ENCODE data around the gene KCNC1.

The KCNC1 gene

GRCh38 chr11:17735818-17736578, 1.4 kb downstream of the KCNC1 start:
- in situ Hi-C loops (cut with MboI; ENCODE audit: low sequenced_read_pairs), result loop anchor here (25.0 kb wide), 1 partner anchor 251 kb away; no protein-coding TSS in a partner anchor

DNA sequence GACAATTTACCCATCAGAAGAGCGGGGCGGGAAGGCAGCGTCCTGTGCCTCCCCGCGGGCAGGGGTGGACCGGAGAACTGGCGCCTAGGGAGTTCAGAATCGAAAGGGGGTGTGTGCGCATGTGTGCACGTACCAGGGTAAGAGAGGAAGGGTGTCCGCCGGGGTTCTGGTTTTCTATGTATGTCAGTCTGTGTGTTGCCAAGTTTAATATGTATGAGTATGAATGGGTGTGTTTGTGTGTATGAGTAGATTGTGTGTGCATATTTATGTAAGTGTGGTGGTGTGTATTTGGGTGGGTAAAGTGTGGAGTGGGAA, 2.0 kb downstream of the KCNC1 start:
- in situ Hi-C loops (cut with MboI; ENCODE audit: low sequenced_read_pairs), result loop anchor here (25.0 kb wide), 1 partner anchor 251 kb away; no protein-coding TSS in a partner anchor

DNA sequence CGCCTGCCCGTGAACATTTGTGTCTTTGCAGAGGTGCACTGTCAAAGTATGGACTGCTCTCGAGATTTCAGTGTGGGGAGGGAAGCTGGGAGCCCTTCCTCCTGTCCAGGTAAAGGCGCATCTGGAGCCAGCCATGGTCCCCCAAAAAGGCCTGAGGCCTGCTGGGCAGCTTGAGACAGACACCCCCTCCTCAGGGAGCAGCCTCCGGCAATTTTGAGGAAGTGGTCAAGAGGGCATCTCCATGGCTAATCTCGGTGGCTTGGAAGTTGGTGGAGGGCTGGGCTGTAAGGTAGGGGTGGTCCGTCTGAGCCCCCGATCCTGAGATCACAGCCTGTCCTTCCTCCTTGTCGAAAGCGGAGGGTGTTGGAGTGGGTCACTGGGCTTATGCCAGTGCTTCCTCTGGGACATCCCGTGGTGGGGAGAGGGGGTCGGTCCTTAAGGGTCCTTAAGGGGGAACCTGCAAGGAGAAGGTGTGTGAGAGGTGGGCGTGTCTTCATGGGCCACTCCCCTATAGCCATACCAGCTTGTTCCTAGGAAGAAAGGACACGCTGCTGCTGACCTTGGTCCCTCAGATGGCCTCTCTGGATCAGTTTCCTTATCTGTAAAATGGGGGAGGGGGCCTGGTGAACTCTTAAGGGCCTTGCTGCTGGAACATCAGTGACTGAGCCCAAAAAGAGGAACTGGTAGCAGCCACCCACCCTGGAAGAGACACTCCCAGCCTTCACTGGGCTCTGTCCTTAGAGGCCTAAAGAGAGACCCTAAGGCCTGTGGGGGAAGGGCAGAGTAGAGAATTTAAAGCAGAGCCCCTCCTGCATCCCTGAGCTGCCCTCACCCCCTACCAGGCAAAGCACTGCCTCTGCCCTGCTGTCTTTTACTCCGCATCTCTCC, 2.6 kb downstream of the KCNC1 start:
- in situ Hi-C loops (cut with MboI; ENCODE audit: low sequenced_read_pairs), result loop anchor here (25.0 kb wide), 1 partner anchor 250 kb away; no protein-coding TSS in a partner anchor

DNA sequence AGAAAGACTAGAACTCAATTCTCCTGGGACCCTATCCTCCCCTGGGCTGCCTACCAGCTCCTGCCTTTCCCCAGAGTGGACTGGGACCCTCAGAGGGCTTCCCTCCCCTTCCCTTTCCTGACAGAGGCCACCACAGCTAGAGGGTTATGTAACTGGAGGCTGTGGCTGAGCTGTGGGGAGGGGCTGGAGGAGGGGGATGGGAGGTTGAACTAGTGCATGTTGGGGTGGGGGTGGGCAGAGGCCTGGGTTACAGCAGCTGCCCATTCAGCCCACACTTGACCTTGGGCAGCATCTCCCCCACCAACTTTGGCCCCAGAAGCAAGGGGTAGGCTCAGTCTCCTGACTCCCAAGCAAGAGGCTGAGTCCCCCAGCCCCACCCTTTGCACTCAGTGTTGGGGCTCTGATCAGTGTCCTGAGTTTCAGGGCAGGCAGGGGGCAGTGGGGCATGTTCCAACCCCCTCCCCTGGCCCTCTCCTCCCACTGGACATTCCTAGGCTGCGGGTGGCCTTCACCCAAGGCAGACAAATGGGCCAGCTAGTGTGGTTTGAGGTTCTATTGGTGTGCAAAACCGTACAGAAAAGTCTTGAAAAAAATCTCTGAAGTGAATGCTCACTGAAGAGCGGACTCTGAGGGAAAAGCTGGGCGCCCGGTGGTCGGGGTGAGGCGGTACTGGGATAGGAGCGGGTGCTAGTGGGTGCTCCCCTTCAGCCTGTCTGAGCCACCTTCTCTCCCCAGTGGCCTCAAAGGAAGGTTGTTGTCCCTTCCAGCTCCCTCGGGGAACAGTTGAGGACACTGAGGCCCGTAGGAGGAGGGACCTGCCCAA, 3.8 kb downstream of the KCNC1 start:
- in situ Hi-C loops (cut with MboI; ENCODE audit: low sequenced_read_pairs), result loop anchor here (25.0 kb wide), 1 partner anchor 249 kb away; no protein-coding TSS in a partner anchor

DNA sequence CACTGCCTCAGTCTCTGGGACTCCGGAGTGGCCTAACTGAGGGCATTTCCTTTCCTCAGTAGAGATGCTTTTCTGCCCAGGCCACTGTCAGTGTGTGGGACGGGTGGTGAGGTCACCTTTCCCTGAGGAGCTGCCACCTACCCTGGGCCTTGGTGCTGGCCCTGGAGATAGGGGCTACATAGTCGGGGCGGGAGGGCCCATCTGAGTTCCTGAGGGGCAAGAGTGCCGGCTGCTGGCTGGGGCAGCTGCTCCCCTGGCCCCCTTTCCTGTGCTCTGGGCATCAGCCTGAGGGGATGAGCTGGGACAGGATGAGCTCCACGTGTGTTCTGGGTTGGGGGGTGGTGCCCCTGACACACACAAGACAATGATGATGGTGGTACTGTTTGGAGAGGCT, 5.4 kb downstream of the KCNC1 start:
- in situ Hi-C loops (cut with MboI; ENCODE audit: low sequenced_read_pairs), result loop anchor here (25.0 kb wide), 1 partner anchor 247 kb away; no protein-coding TSS in a partner anchor

DNA sequence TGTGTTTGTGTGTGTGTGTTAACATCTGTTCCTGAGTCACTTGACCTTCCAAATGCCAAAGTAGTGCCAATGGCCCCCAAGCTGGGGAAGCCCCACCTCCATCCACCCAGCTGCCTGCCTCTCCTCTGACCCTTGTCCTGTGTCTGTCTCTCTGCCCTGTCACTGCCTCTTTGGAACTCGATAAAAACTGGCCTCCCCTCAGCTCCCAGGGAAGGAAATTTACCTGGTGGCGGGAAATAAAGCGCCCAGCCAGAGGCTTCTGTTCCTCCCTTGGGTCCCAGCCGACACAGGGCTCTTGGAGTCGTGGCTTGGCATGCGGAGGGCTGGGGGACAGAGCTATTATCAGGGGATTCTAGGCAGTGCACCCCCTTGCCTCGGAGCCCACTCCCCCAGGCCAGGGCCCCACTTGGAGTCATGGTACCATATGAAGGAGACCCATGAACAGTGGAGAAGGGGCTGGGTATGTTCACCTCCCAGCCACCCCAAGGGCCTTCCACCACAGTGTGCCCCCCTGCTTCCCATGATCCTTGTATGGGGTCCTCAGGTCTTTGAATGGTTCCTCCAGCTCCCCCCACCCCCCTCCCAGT, 6.2 kb downstream of the KCNC1 start:
- in situ Hi-C loops (cut with MboI; ENCODE audit: low sequenced_read_pairs), result loop anchor here (25.0 kb wide), 1 partner anchor 247 kb away; no protein-coding TSS in a partner anchor

- in situ Hi-C loops (cut with MboI; ENCODE audit: low sequenced_read_pairs), result loop anchor here (25.0 kb wide), 1 partner anchor 246 kb away; no protein-coding TSS in a partner anchor
These were observed 6.9 kb downstream of the KCNC1 start for GRCh38 chr11:17741487-17741886.

GRCh38 chr11:17742019-17742418, 7.4 kb downstream of the KCNC1 start:
- in situ Hi-C loops (cut with MboI; ENCODE audit: low sequenced_read_pairs), result loop anchor here (25.0 kb wide), 1 partner anchor 245 kb away; no protein-coding TSS in a partner anchor

DNA sequence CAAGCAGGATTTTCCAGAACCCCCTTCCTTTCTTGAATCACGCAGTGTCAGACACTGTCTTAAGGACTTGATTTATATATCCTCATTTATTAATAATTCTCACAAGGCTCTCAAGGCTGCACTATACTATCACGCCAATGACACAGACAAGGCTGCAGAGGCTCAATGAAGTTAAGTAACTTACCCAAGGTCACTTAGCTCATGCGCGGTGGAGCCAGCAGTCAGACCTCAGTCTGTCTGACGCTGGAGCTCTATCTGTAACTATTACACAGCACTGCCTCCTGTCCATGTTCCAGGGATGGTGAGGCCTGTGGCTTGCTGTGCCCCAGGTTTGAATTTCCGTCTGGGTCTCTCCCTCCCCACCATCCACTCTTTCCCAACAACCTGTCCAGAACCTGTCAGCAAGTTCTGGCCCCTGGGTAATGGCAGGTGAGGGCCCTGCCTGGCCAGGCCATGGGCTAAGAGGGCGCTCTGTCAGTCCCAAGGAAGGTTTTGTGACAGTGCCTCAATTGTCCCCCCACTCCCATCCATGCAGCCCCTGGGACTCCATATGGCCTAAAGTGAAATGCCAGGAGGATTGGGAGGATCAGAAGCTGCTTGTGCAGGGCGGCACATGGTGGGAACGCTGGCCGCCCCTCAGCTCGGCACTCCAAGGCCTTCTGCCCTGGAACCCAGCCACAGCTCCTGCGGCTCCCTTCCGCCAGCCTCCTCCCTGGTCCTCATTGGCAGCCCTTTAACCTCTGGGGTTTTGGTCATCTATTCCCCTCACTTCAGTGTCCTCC, 8.6 kb downstream of the KCNC1 start:
- in situ Hi-C loops (cut with MboI; ENCODE audit: low sequenced_read_pairs), result loop anchor here (25.0 kb wide), 1 partner anchor 244 kb away; no protein-coding TSS in a partner anchor

GRCh38 chr11:17743808-17744119, 9.2 kb downstream of the KCNC1 start:
- in situ Hi-C loops (cut with MboI; ENCODE audit: low sequenced_read_pairs), result loop anchor here (25.0 kb wide), 1 partner anchor 244 kb away; no protein-coding TSS in a partner anchor

- in situ Hi-C loops (cut with MboI; ENCODE audit: low sequenced_read_pairs), result loop anchor here (25.0 kb wide), 1 partner anchor 243 kb away; no protein-coding TSS in a partner anchor
These were observed 9.8 kb downstream of the KCNC1 start for GRCh38 chr11:17744151-17744940.

DNA sequence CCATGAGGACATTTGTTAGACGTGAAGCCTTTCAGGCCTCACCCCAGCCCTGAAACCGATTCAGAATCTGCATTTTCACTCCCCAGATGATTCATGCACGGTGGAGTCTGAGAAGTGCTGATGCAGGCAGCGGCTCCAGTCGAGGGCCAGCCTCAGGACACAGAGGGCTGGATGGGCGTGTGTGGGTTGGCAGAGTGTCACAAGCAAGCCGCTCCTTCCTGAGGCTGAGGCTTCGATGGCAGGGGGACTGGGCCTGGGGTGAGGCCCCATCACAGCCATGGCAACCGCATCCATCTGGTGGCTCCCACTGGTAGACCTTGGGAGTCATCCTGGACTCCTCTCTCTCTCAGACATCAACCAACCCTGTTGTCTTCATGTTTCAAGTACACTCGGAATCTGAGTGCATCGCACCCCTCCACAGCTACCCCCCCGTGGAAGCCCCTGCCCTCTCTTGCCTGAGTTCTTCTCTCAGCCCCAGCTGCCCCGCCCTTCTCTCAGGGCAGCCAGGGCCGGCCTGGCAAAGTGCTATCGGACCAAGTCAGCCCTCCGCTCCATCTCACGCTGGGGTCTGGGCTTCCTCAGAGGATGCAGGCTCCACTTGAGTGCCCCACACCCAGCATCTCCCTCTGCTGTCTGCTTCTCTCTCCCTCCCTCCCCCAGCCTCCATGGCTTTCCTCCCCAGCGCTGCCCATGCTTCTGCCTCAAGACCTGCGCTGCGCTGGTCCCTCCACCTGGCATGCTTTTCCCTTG, 10.6 kb downstream of the KCNC1 start:
- in situ Hi-C loops (cut with MboI; ENCODE audit: low sequenced_read_pairs), result loop anchor here (25.0 kb wide), 1 partner anchor 242 kb away; no protein-coding TSS in a partner anchor

GRCh38 chr11:17746096-17746495, 11.5 kb downstream of the KCNC1 start:
- in situ Hi-C loops (cut with MboI; ENCODE audit: low sequenced_read_pairs), result loop anchor here (25.0 kb wide), 1 partner anchor 241 kb away; no protein-coding TSS in a partner anchor

GRCh38 chr11:17747131-17747955, 12.8 kb downstream of the KCNC1 start:
- in situ Hi-C loops (cut with MboI; ENCODE audit: low sequenced_read_pairs), result loop anchor here (25.0 kb wide), 1 partner anchor 240 kb away; no protein-coding TSS in a partner anchor

- in situ Hi-C loops (cut with MboI; ENCODE audit: low sequenced_read_pairs), result loop anchor here (25.0 kb wide), 1 partner anchor 239 kb away; no protein-coding TSS in a partner anchor
These were observed 13.5 kb downstream of the KCNC1 start for GRCh38 chr11:17748044-17748443.

Measured in HL-60/S4 treated with retinoic acid at 250 ng/mL for 4 days and 3 days (cell line).